Liver (tissue), 9 donors: Measurements from ENCODE around the gene SEPTIN5. TPM values are rescaled to one million over a fixed set of nuclear protein-coding genes. Genes with fewer than 3 reads are reported as not detected.

Experiments
- DNase-seq: peaks from one replicate; pipeline ENCODE4 v3.0.0-alpha.2; 2017; ENCODE audit warnings: low spot score
- H3K27ac ChIP-seq, 2 donors: one replicate each; pipeline ENCODE4 v1.7.0; 2013; ENCODE audit warnings: inconsistent platforms in 2 of 2, low read length in 2 of 2, control low read depth in 1 of 2, low read depth in 1 of 2, mild to moderate bottlenecking in 1 of 2
- H3K27me3 ChIP-seq, 4 donors: one replicate each; pipeline versions ENCODE4 v1.6.1 to v1.7.0; 2013; ENCODE audit warnings: low read length in 3 of 4, inconsistent platforms in 1 of 4, mild to moderate bottlenecking in 1 of 4, moderate library complexity in 1 of 4; ENCODE audit not compliant: control insufficient read depth in 4 of 4, insufficient read depth in 4 of 4
- H3K36me3 ChIP-seq, 4 donors: one replicate each; pipeline versions ENCODE4 v1.6.1 to v1.7.0; 2013; ENCODE audit warnings: low read length in 3 of 4, mild to moderate bottlenecking in 3 of 4, low read depth in 1 of 4, moderate library complexity in 1 of 4; ENCODE audit not compliant: control insufficient read depth in 4 of 4, insufficient read depth in 3 of 4
- H3K4me1 ChIP-seq, 4 donors: one replicate each; pipeline versions ENCODE4 v1.6.1 to v1.7.0; 2013; ENCODE audit warnings: low read length in 3 of 4, mild to moderate bottlenecking in 3 of 4, moderate library complexity in 1 of 4; ENCODE audit not compliant: control insufficient read depth in 4 of 4, insufficient read depth in 4 of 4
- H3K4me3 ChIP-seq, 3 donors: one replicate each; pipeline versions ENCODE4 v1.6.1 to v1.7.0; 2013; ENCODE audit warnings: low read length in 3 of 3, control low read depth in 1 of 3, low read depth in 1 of 3, mild to moderate bottlenecking in 1 of 3
- H3K9ac ChIP-seq, 2 donors: one replicate each; pipeline ENCODE4 v1.7.0; 2013; ENCODE audit warnings: low read length in 2 of 2, mild to moderate bottlenecking in 2 of 2, moderate library complexity in 2 of 2, control low read depth in 1 of 2, low read depth in 1 of 2
- H3K9me3 ChIP-seq, 4 donors: one replicate each; pipeline versions ENCODE4 v1.6.1 to v1.7.0; 2013; ENCODE audit warnings: low read length in 3 of 4; ENCODE audit not compliant: control insufficient read depth in 4 of 4
- CTCF ChIP-seq: fragments of 150-350 bp; IDR thresholded peaks from 2 replicates; pipeline ENCODE4 v1.5.1; 2017; ENCODE audit warnings: improper control_type of control experiment, low read depth, low read length; ENCODE audit not compliant: missing input control
- EGR1 ChIP-seq, 2 donors: IDR thresholded peaks; 2 replicates each; pipeline ENCODE4 v1.6.1; 2016 to 2018; ENCODE audit warnings: antibody characterized with exemption in 2 of 2, low read depth in 2 of 2
- FOXA2 ChIP-seq: IDR thresholded peaks from 2 replicates; pipeline ENCODE4 v1.6.1; 2016; ENCODE audit warnings: antibody characterized with exemption
- GABPA ChIP-seq, 2 donors: IDR thresholded peaks in 1 of 2; conservative IDR thresholded peaks in 1 of 2; 2 replicates each; pipeline ENCODE4 v1.6.1; 2016; ENCODE audit warnings: antibody characterized with exemption in 2 of 2, mild to moderate bottlenecking in 1 of 2, moderate library complexity in 1 of 2
- HNF4A ChIP-seq, 2 donors: conservative IDR thresholded peaks; 2 replicates each; pipeline ENCODE4 v1.6.1; 2016; ENCODE audit warnings: antibody characterized with exemption in 2 of 2, mild to moderate bottlenecking in 2 of 2
- HNF4G ChIP-seq: IDR thresholded peaks from 2 replicates; pipeline ENCODE4 v1.6.1; 2016; ENCODE audit warnings: antibody characterized with exemption
- NR2F2 ChIP-seq: IDR thresholded peaks from 2 replicates; pipeline ENCODE4 v1.6.1; 2016; ENCODE audit warnings: antibody characterized with exemption
- RAD21 ChIP-seq, 2 donors: IDR thresholded peaks; 2 replicates each; pipeline ENCODE4 v1.6.1; 2016; ENCODE audit warnings: antibody characterized with exemption in 2 of 2, mild to moderate bottlenecking in 2 of 2
- REST ChIP-seq: IDR thresholded peaks from 2 replicates; pipeline ENCODE4 v1.6.1; 2016; ENCODE audit warnings: antibody characterized with exemption, mild to moderate bottlenecking
- RXRA ChIP-seq, 2 donors: IDR thresholded peaks; 2 replicates each; pipeline ENCODE4 v1.6.1; 2017 to 2018; ENCODE audit warnings: antibody characterized with exemption in 2 of 2, mild to moderate bottlenecking in 1 of 2
- TAF1 ChIP-seq: conservative IDR thresholded peaks from 2 replicates; pipeline ENCODE4 v1.6.1; 2016; ENCODE audit warnings: antibody characterized with exemption, mild to moderate bottlenecking
- YY1 ChIP-seq: IDR thresholded peaks from 2 replicates; pipeline ENCODE4 v1.6.1; 2016; ENCODE audit warnings: antibody characterized with exemption, mild to moderate bottlenecking
- ZBTB33 ChIP-seq: IDR thresholded peaks from 2 replicates; pipeline ENCODE4 v1.6.1; 2016; ENCODE audit warnings: antibody characterized with exemption
- WGBS: extraction: QIAGEN DNeasy Blood & Tissue Kit; methylation state at CpG from one replicate; pipeline ENCODE4 v1.1.7; 2013; 5-methylcytosine and 5-hydroxymethylcytosine counted together
- polyA plus RNA-seq, 2 donors: library from polyadenylated mRNA; stranded (reverse) in 1 of 2; unstranded in 1 of 2; fragments of 200-250 nt in 1 of 2; fragments of >200 nt in 1 of 2; fragmentation: Nextera tagmentation in 1 of 2; extraction: Ambion mirVana in 1 of 2; gene quantifications; one replicate each; pipeline versions ENCODE4 v1.2.1 to v1.2.3, GENCODE V29; 2013 to 2015
- total RNA-seq, 2 donors: library from RNA; depleted of rRNA; stranded (reverse); fragments of >200 nt; gene quantifications; one replicate each; pipeline ENCODE4 v1.2.3, GENCODE V29; 2014
- TF ChIP-seq, protein P1 (sequence below): IDR thresholded peaks from 2 replicates; pipeline ENCODE4 v1.6.1; 2016; ENCODE audit warnings: antibody characterized with exemption
- donor health status: healthy.
- donor health status: healthy.
- donor health status: healthy.
- donor health status: healthy.
- donor health status: healthy.

SEPTIN5 gene
- total and polyA plus RNA-seq, 4 donors: 0.26 to 3.5 (median 2.8) TPM

DNA sequence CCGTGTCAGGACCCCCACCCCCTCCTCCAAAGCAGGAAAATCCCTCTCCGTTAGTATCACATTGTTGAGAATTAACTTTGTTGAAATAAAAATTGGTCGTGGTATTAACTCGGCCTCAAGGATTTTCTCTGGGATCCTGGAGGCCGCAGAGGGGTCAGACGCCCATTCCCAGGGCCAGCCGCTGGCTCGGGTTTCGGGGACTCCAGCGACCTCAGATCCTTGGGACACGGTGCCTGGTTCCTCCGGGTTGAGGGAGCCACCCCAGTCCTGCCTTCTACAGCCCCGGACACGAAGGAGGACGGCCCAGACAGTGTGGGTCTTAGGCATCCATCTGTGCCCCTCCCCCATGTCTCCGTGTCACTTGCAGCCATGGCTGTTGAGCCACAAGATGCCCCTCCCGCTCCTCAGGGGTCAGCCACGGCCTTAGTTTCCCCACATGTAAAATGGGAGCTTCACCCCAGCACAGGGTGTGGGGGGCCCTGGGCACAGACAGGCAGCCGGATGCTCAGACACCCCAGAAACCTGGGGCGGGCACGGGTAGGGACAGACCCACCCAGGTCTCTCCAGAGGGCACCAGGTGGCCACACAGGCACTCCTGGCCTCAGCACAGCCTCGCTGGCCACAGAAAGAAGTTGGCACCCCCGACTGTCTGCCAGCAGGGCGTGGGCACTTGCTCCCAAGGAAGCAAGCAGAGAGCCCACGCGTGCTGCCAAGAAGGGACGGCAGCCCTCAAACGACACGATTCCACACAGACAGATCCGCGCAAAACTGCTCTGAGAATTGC is 24.6 kb downstream of the SEPTIN5 start:
- no peaks in the 10 kb centered on the region for H3K9me3 ChIP-seq
- H3K27me3 ChIP-seq: no peaks in the 10 kb centered on the region
- H3K27ac ChIP-seq: no peak overlapping the region
- no peak overlapping the region for H3K9ac ChIP-seq
- TF ChIP-seq RAD21 (IDR thresholded peaks at IDR 0.05) (no peak), HNF4A (conservative IDR thresholded peaks at IDR 0.05) (no peak), CTCF (no peak), YY1 (no peak), HNF4G (no peak)
- DNase-seq: no peak
- no peaks in the 10 kb centered on the region for H3K4me1 ChIP-seq
- H3K36me3 ChIP-seq: no peaks in the 10 kb centered on the region
- WGBS: 69% methylated on average over 31 of the region's 31 CpGs
- H3K4me3 ChIP-seq: no peak overlapping the region

GRCh38 chr22:19739448-19739895 is 25.2 kb downstream of the SEPTIN5 start:
- 77% methylated on average over 16 of the region's 16 CpGs for WGBS
- Histone ChIP-seq H3K4me3 (no peak overlapping the region), H3K4me1 (no peaks in the 10 kb centered on the region), H3K9ac (no peak overlapping the region), H3K36me3 (no peaks in the 10 kb centered on the region), H3K27ac (no peak overlapping the region), H3K9me3 (no peaks in the 10 kb centered on the region), H3K27me3 (no peaks in the 10 kb centered on the region)
- TF ChIP-seq GABPA (IDR thresholded peaks at IDR 0.05 in 1 of 2, conservative IDR thresholded peaks at IDR 0.05 in 1 of 2): no peak
- no peak for TF ChIP-seq REST
- TF ChIP-seq RXRA (IDR thresholded peaks at IDR 0.05): no peak
- TF ChIP-seq RAD21 (IDR thresholded peaks at IDR 0.05): no peak
- TF ChIP-seq HNF4G: no peak
- TF ChIP-seq, protein P1, sequence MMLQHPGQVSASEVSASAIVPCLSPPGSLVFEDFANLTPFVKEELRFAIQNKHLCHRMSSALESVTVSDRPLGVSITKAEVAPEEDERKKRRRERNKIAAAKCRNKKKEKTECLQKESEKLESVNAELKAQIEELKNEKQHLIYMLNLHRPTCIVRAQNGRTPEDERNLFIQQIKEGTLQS: no peak
- TF ChIP-seq NR2F2: no peak
- TF ChIP-seq TAF1: no peak
- no peak for TF ChIP-seq EGR1 (IDR thresholded peaks at IDR 0.05; ENCODE audit: low read depth in 2 of 2)
- no peak for TF ChIP-seq FOXA2
- no peak for TF ChIP-seq ZBTB33
- DNase-seq: no peak
